ENCODE measurements around the gene MARVELD3. TPM values are rescaled to one million over a fixed set of nuclear protein-coding genes. Genes with fewer than 3 reads are reported as not detected.

The MARVELD3 gene
- total and polyA plus RNA-seq, 2 of the 8 experiments (the other 6 are each of a cell fraction or from before 2014, with no cell fraction given) = 18.0 to 34.8 TPM

- DNase-seq (ENCODE audit: low read depth in 1 of 2, low spot score in 2 of 2) (no peak), FAIRE-seq (no peak)
- no peak overlapping the region for H2BK120ac ChIP-seq (replicated peaks; ENCODE audit: low read depth, low read length)
- no peak overlapping the region for H3K4me3 ChIP-seq (ENCODE audit: extremely low read depth in 1 of 4, insufficient read depth in 2 of 4, low read depth in 3 of 4, low read length in 4 of 4)
- no peak overlapping the region for H2BK15ac ChIP-seq (ENCODE audit: low read length)
- no peak overlapping the region for H3K4ac ChIP-seq (replicated peaks; ENCODE audit: insufficient read length, low read depth, low read length)
- no peak overlapping the region for H3K23ac ChIP-seq (ENCODE audit: insufficient read length)
- H4K20me1 ChIP-seq (replicated peaks in 1 of 2; ENCODE audit: control insufficient read depth in 1 of 2, insufficient read depth in 2 of 2, low read length in 2 of 2) = no peaks in the 10 kb centered on the region
- no peak overlapping the region for H2AFZ ChIP-seq (ENCODE audit: low read length)
- no peak overlapping the region for H3K27ac ChIP-seq (ENCODE audit: low read depth, low read length)
- CTCF ChIA-PET (ENCODE audit: partially characterized antibody) = no interaction called here
- H2BK5ac ChIP-seq (ENCODE audit: low read depth, low read length) = no peak overlapping the region
- whole genome bisulfite sequencing, 2 experiments (ENCODE audit: extremely low coverage in 1 of 2, insufficient coverage in 1 of 2, insufficient read length in 1 of 2, insufficient replicate concordance in 2 of 2, low coverage in 1 of 2, low lambda C conversion rate in 2 of 2, missing lambda C conversion rate in 1 of 2) = 94% methylated on average over 4 of the region's 4 CpGs; no CpG with 5 or more reads in 1 of the 2 experiments
- no peak overlapping the region for H3K56ac ChIP-seq (replicated peaks; ENCODE audit: insufficient read length, low read depth, low read length)
- H3K4me2 ChIP-seq (ENCODE audit: insufficient read depth in 1 of 2, low read depth in 2 of 2, low read length in 2 of 2) = no peak overlapping the region
- H2BK12ac ChIP-seq (ENCODE audit: low read depth, low read length) = no peak overlapping the region
- peaks cover 5 to 57% (median 36%) of the 10 kb centered on the region in 4 experiments; a peak in 7 of 8 replicates for H3K36me3 ChIP-seq (ENCODE audit: control insufficient read depth in 2 of 4, insufficient read depth in 4 of 4, low read length in 3 of 4)
- no peak overlapping the region for H4K91ac ChIP-seq (replicated peaks; ENCODE audit: insufficient read length, low read length)
- POLR2A ChIA-PET (ENCODE audit: partially characterized antibody) = no interaction called here
- no peaks in the 10 kb centered on the region for H3K79me1 ChIP-seq (ENCODE audit: low read depth, low read length)
- H4K8ac ChIP-seq (ENCODE audit: extremely low read depth, insufficient read depth, low read length) = no peak overlapping the region
- H3K27me3 ChIP-seq (replicated peaks in 1 of 4; ENCODE audit: control insufficient read depth in 3 of 4, extremely low read depth in 1 of 4, insufficient read depth in 3 of 4, low read length in 3 of 4) = no peaks in the 10 kb centered on the region
- H3K18ac ChIP-seq (ENCODE audit: extremely low read depth, low read length) = no peak overlapping the region
- no peaks in the 10 kb centered on the region for H3K23me2 ChIP-seq (ENCODE audit: low read depth, low read length)
- H2AK5ac ChIP-seq (ENCODE audit: low read depth, low read length) = no peak overlapping the region
- no peak overlapping the region for H4K5ac ChIP-seq (ENCODE audit: insufficient read length, low read depth, low read length)
- H2BK20ac ChIP-seq (ENCODE audit: low read length) = no peak overlapping the region
- no peaks in the 10 kb centered on the region for H3K4me1 ChIP-seq (replicated peaks in 1 of 4; ENCODE audit: control insufficient read depth in 3 of 4, insufficient read depth in 4 of 4, low read length in 3 of 4)
- H3K9ac ChIP-seq (replicated peaks in 1 of 4; ENCODE audit: extremely low read depth in 1 of 4, low read depth in 3 of 4, low read length in 3 of 4) = no peak overlapping the region
- no peaks in the 10 kb centered on the region for H3K9me3 ChIP-seq (ENCODE audit: insufficient read depth in 2 of 2, low read depth in 1 of 2, low read length in 1 of 2)
- H3K79me2 ChIP-seq (ENCODE audit: control insufficient read depth in 1 of 2, insufficient read depth in 2 of 2, low read length in 2 of 2) = no peaks in the 10 kb centered on the region
- TF ChIP-seq TEAD4 (IDR thresholded peaks at IDR 0.05; ENCODE audit: low read depth, low read length) (no peak), SUZ12 (IDR thresholded peaks at IDR 0.05; ENCODE audit: low read length) (no peak), ATF3 (IDR thresholded peaks at IDR 0.05; ENCODE audit: insufficient read depth, low read depth, low read length) (no peak), TAF7 (optimal IDR thresholded peaks at IDR 0.05; ENCODE audit: borderline replicate concordance, low read depth, low read length) (no peak), RBBP5 (IDR thresholded peaks at IDR 0.05; ENCODE audit: borderline replicate concordance, low read depth, low read length) (no peak), YY1 (IDR thresholded peaks at IDR 0.05; ENCODE audit: low read depth, low read length) (no peak), CREB1 (IDR thresholded peaks at IDR 0.05) (no peak), CHD2 (IDR thresholded peaks at IDR 0.05; ENCODE audit: low read length) (no peak), GABPA (IDR thresholded peaks at IDR 0.05; ENCODE audit: borderline replicate concordance, insufficient read depth, low read length) (no peak)
- H3K14ac ChIP-seq (ENCODE audit: insufficient read length) = no peak overlapping the region
These were observed 32.8 kb downstream of the MARVELD3 start for GRCh38 chr16:71658771-71659170.

Data from H1 (cell line).